HCT116 (cell line): ENCODE measurements around the gene INS. TPM values are rescaled to one million over a fixed set of nuclear protein-coding genes. Genes with fewer than 3 reads are reported as not detected.

Experiments
- ATAC-seq: fragments of 200-7000 bp; cut with Tn5 transposase; 2 replicates; pipeline ENCODE4 v1.9.1; 2020; ENCODE audit warnings: mild to moderate bottlenecking, moderate library complexity
- BruUV-seq: library from RNA; stranded (reverse); fragments of 400-500 nt; replicated peaks from 2 replicates; lab custom pipeline; 2021; lab: Mats Ljungman, UMichigan
- CTCF ChIA-PET: fragments of 300-600 bp; sonication (Branson Sonifier 250); formaldehyde crosslinking; loops from one replicate; lab custom pipeline; 2021; ENCODE audit warnings: antibody characterized with exemption; lab: Charles Lee
- POLR2A ChIA-PET: fragments of 300-600, 350-600 bp; sonication (Branson Sonifier 250); formaldehyde crosslinking; loops from one replicate; lab custom pipeline; 2021; ENCODE audit warnings: antibody characterized with exemption; lab: Charles Lee
- RAD21 ChIA-PET, 2 experiments: fragments of 300-600 bp; sonication (Branson Sonifier 250); formaldehyde crosslinking; loops; one replicate each; lab custom pipeline; 2023; ENCODE audit warnings: low total read pairs in 2 of 2; ENCODE audit not compliant: uncharacterized antibody in 2 of 2, unreplicated experiment in 2 of 2, low non-redundant PET in 1 of 2; lab: Charles Lee
- DNase-seq: peaks from one replicate; pipeline ENCODE4 v3.0.0-alpha.2; 2010; ENCODE audit warnings: low read depth, low spot score
- H2AFZ ChIP-seq: fragments of 200-600 bp; shearing (Covaris generic), sonication (generic); 2 replicates; pipeline ENCODE4 v1.6.1; 2017; ENCODE audit warnings: low read depth, mixed run types, mixed read lengths, antibody characterized with exemption, low read length; ENCODE audit not compliant: poor library complexity, severe bottlenecking
- H3K27ac ChIP-seq: 2 replicates; pipeline ENCODE4 v1.5.1; 2012; ENCODE audit warnings: low read depth, low read length
- H3K27me3 ChIP-seq: fragments of 200-600 bp; sonication (generic); 2 replicates; pipeline ENCODE4 v1.6.1; 2016; ENCODE audit warnings: mixed run types, low read length, mixed read lengths; ENCODE audit not compliant: insufficient read depth
- H3K36me3 ChIP-seq, 2 experiments: fragments of 200-500 bp in 1 of 2; fragments of 200-600 bp in 1 of 2; sonication (Bioruptor generic) in 1 of 2; sonication (generic) in 1 of 2; 2 replicates each; pipeline versions ENCODE4 v1.5.1 to v1.6.1; 2014 to 2016; ENCODE audit warnings: low read length in 2 of 2, inconsistent platforms in 1 of 2, mixed read lengths in 1 of 2, mixed run types in 1 of 2; ENCODE audit not compliant: insufficient read depth in 2 of 2, control insufficient read depth in 1 of 2
- H3K4me1 ChIP-seq, 2 experiments: fragments of 200-600 bp in 1 of 2; sonication (generic) in 1 of 2; 2 replicates each; pipeline versions ENCODE4 v1.5.1 to v1.6.1; 2012 to 2017; ENCODE audit warnings: low read length in 2 of 2, inconsistent platforms in 1 of 2, mild to moderate bottlenecking in 1 of 2, mixed read lengths in 1 of 2, mixed run types in 1 of 2, moderate library complexity in 1 of 2; ENCODE audit not compliant: insufficient read depth in 2 of 2, control insufficient read depth in 1 of 2
- H3K4me2 ChIP-seq: fragments of 200-600 bp; sonication (generic); 2 replicates; pipeline ENCODE4 v1.6.1; 2017; ENCODE audit warnings: mixed run types, low read length, mixed read lengths
- H3K4me3 ChIP-seq, 2 experiments: fragments of 200-600 bp in 1 of 2; sonication (generic) in 1 of 2; replicated peaks in 1 of 2; 2 replicates each; pipeline ENCODE4 v1.5.1; 2011 to 2016; ENCODE audit warnings: low read length in 2 of 2, control low read depth in 1 of 2, low read depth in 1 of 2, mild to moderate bottlenecking in 1 of 2, mixed read lengths in 1 of 2, mixed run types in 1 of 2
- H3K79me2 ChIP-seq: fragments of 200-600 bp; sonication (generic); 2 replicates; pipeline ENCODE4 v1.6.1; 2017; ENCODE audit warnings: mild to moderate bottlenecking, mixed run types, low read length, moderate library complexity, mixed read lengths; ENCODE audit not compliant: insufficient read depth
- H3K9ac ChIP-seq: fragments of 200-600 bp; sonication (generic); 2 replicates; pipeline ENCODE4 v1.6.1; 2016; ENCODE audit warnings: low read length, mixed read lengths
- H3K9me2 ChIP-seq: fragments of 200-600 bp; sonication (generic), shearing (Covaris generic); 2 replicates; pipeline ENCODE4 v1.6.1; 2017; ENCODE audit warnings: mixed run types, mild to moderate bottlenecking, moderate library complexity; ENCODE audit not compliant: insufficient read depth
- H3K9me3 ChIP-seq, 2 experiments: fragments of 200-500 bp in 1 of 2; fragments of 200-600 bp in 1 of 2; sonication (Bioruptor generic) in 1 of 2; sonication (generic) in 1 of 2; 2 replicates each; pipeline ENCODE4 v1.6.1; 2014 to 2017; ENCODE audit warnings: low read length in 2 of 2, mixed read lengths in 2 of 2, inconsistent platforms in 1 of 2, low read depth in 1 of 2, mild to moderate bottlenecking in 1 of 2, mixed run types in 1 of 2, moderate library complexity in 1 of 2; ENCODE audit not compliant: control insufficient read depth in 1 of 2, insufficient read depth in 1 of 2
- H4K20me1 ChIP-seq: fragments of 200-600 bp; sonication (generic), shearing (Covaris generic); 2 replicates; pipeline ENCODE4 v1.6.1; 2017; ENCODE audit warnings: mixed run types, mild to moderate bottlenecking, moderate library complexity; ENCODE audit not compliant: insufficient read depth
- ATF3 ChIP-seq: IDR thresholded peaks from 2 replicates; pipeline ENCODE4 v1.6.1; 2012
- CBX3 ChIP-seq: IDR thresholded peaks from 2 replicates; pipeline ENCODE4 v1.6.1; 2012; ENCODE audit warnings: low read depth
- CEBPB ChIP-seq: IDR thresholded peaks from 2 replicates; pipeline ENCODE4 v1.6.1; 2012; ENCODE audit warnings: low read depth
- CTCF ChIP-seq, 3 experiments: fragments of 200-600 bp in 1 of 3; sonication (generic) in 1 of 3; IDR thresholded peaks in 2 of 3; conservative IDR thresholded peaks in 1 of 3; 2 replicates each; pipeline ENCODE4 v1.5.1; 2012 to 2017; ENCODE audit warnings: low read depth in 2 of 3, low read length in 2 of 3, antibody characterized with exemption in 1 of 3, borderline replicate concordance in 1 of 3, control low read depth in 1 of 3, mild to moderate bottlenecking in 1 of 3, mixed read lengths in 1 of 3, mixed run types in 1 of 3, moderate library complexity in 1 of 3; ENCODE audit not compliant: insufficient read depth in 1 of 3
- EGR1 ChIP-seq: IDR thresholded peaks from 2 replicates; pipeline ENCODE4 v1.6.1; 2012; ENCODE audit warnings: low read depth
- EZH2phosphoT487 ChIP-seq: fragments of 200-600 bp; IDR thresholded peaks from 2 replicates; pipeline ENCODE4 v1.6.1; 2018; ENCODE audit warnings: antibody characterized with exemption, borderline replicate concordance
- JUND ChIP-seq: IDR thresholded peaks from 2 replicates; pipeline ENCODE4 v1.6.1; 2012
- MAX ChIP-seq: IDR thresholded peaks from 2 replicates; pipeline ENCODE4 v1.6.1; 2012
- POLR2AphosphoS5 ChIP-seq: IDR thresholded peaks from 2 replicates; pipeline ENCODE4 v1.6.1; 2011; ENCODE audit warnings: mild to moderate bottlenecking, low read depth, low read length, moderate library complexity
- RAD21 ChIP-seq: IDR thresholded peaks from 2 replicates; pipeline ENCODE4 v1.6.1; 2012; ENCODE audit warnings: low read depth, mild to moderate bottlenecking
- REST ChIP-seq: IDR thresholded peaks from 2 replicates; pipeline ENCODE4 v1.6.1; 2012; ENCODE audit warnings: low read depth
- SIN3A ChIP-seq: IDR thresholded peaks from 2 replicates; pipeline ENCODE4 v1.6.1; 2012; ENCODE audit warnings: low read depth
- SP1 ChIP-seq: IDR thresholded peaks from 2 replicates; pipeline ENCODE4 v1.6.1; 2012; ENCODE audit warnings: low read depth
- TCF7L2 ChIP-seq: IDR thresholded peaks from 2 replicates; pipeline ENCODE4 v1.7.0; 2011; ENCODE audit warnings: borderline replicate concordance, inconsistent platforms; ENCODE audit not compliant: insufficient read depth, insufficient read length; ENCODE audit errors: extremely low read depth
- YY1 ChIP-seq: IDR thresholded peaks from 2 replicates; pipeline ENCODE4 v1.6.1; 2011; ENCODE audit warnings: low read length, low read depth, moderate library complexity, mild to moderate bottlenecking; ENCODE audit not compliant: insufficient replicate concordance; ENCODE audit errors: extremely low read depth
- ZFX ChIP-seq: fragments of 450-650 bp; IDR thresholded peaks from 2 replicates; pipeline ENCODE4 v1.6.1; 2017
- ZNF274 ChIP-seq: fragments of 200-500 bp; sonication (Bioruptor generic); IDR thresholded peaks from 2 replicates; pipeline ENCODE4 v1.6.1; 2014; ENCODE audit warnings: mild to moderate bottlenecking, low read depth, low read length, inconsistent platforms
- intact Hi-C: fragments of 100-400 bp; cut with micrococcal nuclease; formaldehyde crosslinking; loops from 2 replicates; pipeline ENCODE4 v1.10.0; 2022
- total RNA-seq: library from RNA; stranded (reverse); gene quantifications from one replicate; pipeline ENCODE4 v1.2.1, GENCODE V29; 2021; ENCODE audit not compliant: unreplicated experiment

Gene INS
- total RNA-seq, 1 experiment from 2014 or later: 0.44 TPM

- Histone ChIP-seq H3K27ac (no peak overlapping the region), H3K4me1 (peaks cover 0 to 16% of the 10 kb centered on the region in 2 experiments; a peak in 1 of 4 replicates), H3K79me2 (no peaks in the 10 kb centered on the region), H3K9me3 (no peaks in the 10 kb centered on the region), H3K9ac (no peak overlapping the region), H4K20me1 (no peaks in the 10 kb centered on the region), H2AFZ (no peak overlapping the region), H3K4me3 (no peak overlapping the region), H3K27me3 (no peaks in the 10 kb centered on the region), H3K36me3 (no peaks in the 10 kb centered on the region), H3K4me2 (no peak overlapping the region), H3K9me2 (no peaks in the 10 kb centered on the region)
- no TSS peak for BruUV-seq
- intact Hi-C loops: loop anchor here (10.0 kb wide), 1 partner anchor 345 kb away; no protein-coding TSS in a partner anchor
- ATAC-seq (no peak), DNase-seq (no peak)
- TF ChIP-seq CTCF (IDR thresholded peaks at IDR 0.05 in 2 of 3, conservative IDR thresholded peaks at IDR 0.05 in 1 of 3; ENCODE audit: borderline replicate concordance in 1 of 3, insufficient read depth in 1 of 3, low read depth in 2 of 3, low read length in 2 of 3) (no peak), SIN3A (no peak), ZNF274 (no peak), ZFX (no peak), MAX (no peak), YY1 (no peak), TCF7L2 (no peak), CBX3 (no peak), POLR2AphosphoS5 (no peak), JUND (no peak), EGR1 (no peak), ATF3 (no peak), RAD21 (no peak), EZH2phosphoT487 (no peak), CEBPB (no peak), SP1 (no peak), REST (no peak)
- ChIA-PET RAD21 (no interaction called here), POLR2A (no interaction called here), CTCF (no interaction called here)
These were observed 29.1 kb upstream of the INS start for GRCh38 chr11:2189938-2190656.
